Measurements from ENCODE around the gene POMGNT2.

Gene POMGNT2

DNA sequence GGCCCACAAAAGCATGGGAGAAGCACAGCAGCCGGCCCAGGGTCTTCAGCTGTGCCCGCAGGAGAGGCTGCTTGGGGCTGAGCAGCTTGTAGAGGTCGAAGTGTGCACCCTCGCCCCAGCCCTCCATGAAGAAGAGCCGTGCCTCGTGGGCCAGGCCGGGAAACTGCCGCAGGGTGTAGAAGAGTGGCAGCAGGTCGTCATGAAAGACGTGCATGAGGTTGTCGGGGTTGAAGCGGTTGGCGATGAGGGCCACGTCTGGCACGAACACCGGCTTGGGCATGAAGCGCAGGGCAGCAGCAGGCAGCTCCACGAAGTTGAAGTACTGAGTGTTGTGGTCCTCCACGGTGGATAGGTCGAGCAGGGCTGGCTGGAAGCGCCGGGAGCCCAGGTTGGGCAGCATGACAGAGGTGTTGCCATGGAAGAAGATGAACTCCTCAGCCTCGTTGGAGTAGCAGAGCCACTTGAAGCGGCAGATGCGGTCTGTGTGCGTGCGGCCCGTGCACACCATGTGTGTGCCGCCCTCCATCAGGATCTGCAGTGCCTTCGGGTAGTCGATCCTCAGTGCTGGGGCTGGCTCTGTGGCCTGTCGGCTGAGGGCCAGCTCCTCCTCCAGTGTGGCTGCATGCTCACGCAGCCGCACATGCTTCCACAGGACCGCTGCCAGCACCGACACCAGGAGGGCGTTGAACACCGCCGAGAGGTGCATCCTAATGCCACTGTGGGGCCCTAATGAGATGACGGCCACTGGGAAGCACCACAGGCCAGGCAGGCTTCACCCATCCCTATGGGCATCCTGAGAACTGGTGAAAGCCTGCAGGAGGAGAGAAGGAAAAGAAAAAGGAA, 24.9 kb downstream of the POMGNT2 start:
- Histone ChIP-seq H3K27ac (ENCODE audit: low read length, poor library complexity, severe bottlenecking) (no peak overlapping the region), H2BK15ac (ENCODE audit: low read depth, poor library complexity, severe bottlenecking) (no peak overlapping the region), H3K4ac (ENCODE audit: low read depth in 1 of 2, low read length in 2 of 2) (no peak overlapping the region), H2AK5ac (ENCODE audit: low read length, severe bottlenecking) (no peak overlapping the region), H3K4me1 (ENCODE audit: control insufficient read depth, insufficient read depth, low read depth, low read length) (peaks cover 4% of the 10 kb centered on the region), H3K4me3 (ENCODE audit: insufficient read depth in 1 of 2, low read depth in 1 of 2, low read length in 2 of 2) (no peak overlapping the region), H3K79me1 (replicated peaks; ENCODE audit: low read length, poor library complexity, severe bottlenecking) (no peaks in the 10 kb centered on the region), H3K14ac (ENCODE audit: low read length in 2 of 2) (no peak overlapping the region), H2BK12ac (ENCODE audit: low read length in 2 of 2) (no peak overlapping the region), H4K91ac (ENCODE audit: low read length) (no peak overlapping the region), H3K36me3 (ENCODE audit: control insufficient read depth in 1 of 2, insufficient read depth in 2 of 2, low read depth in 1 of 2, low read length in 2 of 2) (peaks cover 21 to 23% of the 10 kb centered on the region in 2 experiments), H2BK5ac (ENCODE audit: low read depth, low read length, poor library complexity, severe bottlenecking) (no peak overlapping the region), H2BK120ac (ENCODE audit: low read depth, low read length) (no peak overlapping the region), H3K9ac (ENCODE audit: low read length) (no peak overlapping the region), H3K4me2 (ENCODE audit: low read length, poor library complexity, severe bottlenecking) (no peak overlapping the region), H3K18ac (ENCODE audit: low read depth in 1 of 2, low read length in 2 of 2) (no peak overlapping the region), H3K27me3 (ENCODE audit: control insufficient read depth in 1 of 2, insufficient read depth in 1 of 2, low read length in 2 of 2) (no peaks in the 10 kb centered on the region), H2AFZ (ENCODE audit: low read depth, low read length) (no peak overlapping the region), H3K23ac (ENCODE audit: low read length in 2 of 2) (no peak overlapping the region), H3K9me3 (ENCODE audit: control insufficient read depth, low read length) (no peaks in the 10 kb centered on the region), H4K8ac (ENCODE audit: low read length) (no peak overlapping the region)
- DNase-seq = no peak
- 96% methylated on average over 40 of the region's 40 CpGs for WGBS

DNA sequence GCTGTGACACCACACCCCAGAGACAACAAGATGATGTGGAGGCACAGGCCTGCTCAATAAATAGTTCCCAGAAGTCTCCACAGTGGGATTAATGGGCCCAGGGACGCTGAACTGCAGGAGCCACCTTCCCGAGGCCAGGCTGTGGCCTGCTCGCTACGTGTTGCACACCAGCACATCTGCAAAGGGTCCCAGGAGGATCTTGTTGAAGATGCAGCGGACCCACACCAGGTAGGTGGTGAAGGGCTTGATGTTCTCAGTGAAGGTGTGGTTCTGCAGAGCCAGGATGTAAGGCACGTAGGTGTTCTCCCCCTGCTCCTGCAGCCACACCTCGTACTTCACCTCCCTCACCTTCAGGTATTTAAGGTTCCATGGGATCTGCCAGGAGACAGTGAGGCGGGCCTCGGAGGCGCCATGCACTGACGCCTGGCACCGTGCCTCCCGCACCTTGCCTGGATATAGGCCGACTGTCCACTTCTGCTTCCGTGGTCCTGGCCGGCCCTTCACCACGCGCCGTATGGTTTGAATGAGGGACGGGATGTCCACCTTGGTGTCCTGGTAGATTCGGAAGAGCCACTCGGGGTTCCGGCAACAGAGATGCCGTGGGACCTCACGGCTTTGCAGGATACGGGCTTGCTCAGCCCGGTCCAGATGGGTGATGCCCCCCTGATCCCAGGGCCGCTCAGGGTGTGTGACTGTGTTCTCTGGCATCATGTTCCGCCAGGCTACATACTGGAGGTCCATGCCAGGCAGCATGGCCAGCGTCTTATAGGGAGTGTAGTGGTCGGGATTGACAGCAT, 26.1 kb downstream of the POMGNT2 start:
- no peaks in the 10 kb centered on the region for H3K9me3 ChIP-seq (ENCODE audit: control insufficient read depth, low read length)
- H3K9ac ChIP-seq (ENCODE audit: low read length) = no peak overlapping the region
- H2AFZ ChIP-seq (ENCODE audit: low read depth, low read length) = no peak overlapping the region
- H3K23ac ChIP-seq (ENCODE audit: low read length in 2 of 2) = no peak overlapping the region
- no peak overlapping the region for H3K4ac ChIP-seq (ENCODE audit: low read depth in 1 of 2, low read length in 2 of 2)
- no peak overlapping the region for H3K4me2 ChIP-seq (ENCODE audit: low read length, poor library complexity, severe bottlenecking)
- H3K14ac ChIP-seq (ENCODE audit: low read length in 2 of 2) = peak overlapping the region in 1 of 2 experiments; percentile 19
- H3K4me1 ChIP-seq (ENCODE audit: control insufficient read depth, insufficient read depth, low read depth, low read length) = peaks cover 6% of the 10 kb centered on the region
- no peak overlapping the region for H4K91ac ChIP-seq (ENCODE audit: low read length)
- no peaks in the 10 kb centered on the region for H3K79me1 ChIP-seq (replicated peaks; ENCODE audit: low read length, poor library complexity, severe bottlenecking)
- H4K8ac ChIP-seq (ENCODE audit: low read length) = no peak overlapping the region
- WGBS = 96% methylated on average over 31 of the region's 31 CpGs
- H3K4me3 ChIP-seq (ENCODE audit: insufficient read depth in 1 of 2, low read depth in 1 of 2, low read length in 2 of 2) = no peak overlapping the region
- H2BK120ac ChIP-seq (ENCODE audit: low read depth, low read length) = no peak overlapping the region
- H3K27me3 ChIP-seq (ENCODE audit: control insufficient read depth in 1 of 2, insufficient read depth in 1 of 2, low read length in 2 of 2) = no peaks in the 10 kb centered on the region
- no peak overlapping the region for H2BK5ac ChIP-seq (ENCODE audit: low read depth, low read length, poor library complexity, severe bottlenecking)
- H2AK5ac ChIP-seq (ENCODE audit: low read length, severe bottlenecking) = no peak overlapping the region
- no peak overlapping the region for H2BK12ac ChIP-seq (ENCODE audit: low read length in 2 of 2)
- H2BK15ac ChIP-seq (ENCODE audit: low read depth, poor library complexity, severe bottlenecking) = no peak overlapping the region
- H3K27ac ChIP-seq (ENCODE audit: low read length, poor library complexity, severe bottlenecking) = no peak overlapping the region
- no peak for DNase-seq
- H3K36me3 ChIP-seq (ENCODE audit: control insufficient read depth in 1 of 2, insufficient read depth in 2 of 2, low read depth in 1 of 2, low read length in 2 of 2) = peaks cover 21 to 23% of the 10 kb centered on the region in 2 experiments
- no peak overlapping the region for H3K18ac ChIP-seq (ENCODE audit: low read depth in 1 of 2, low read length in 2 of 2)

DNA sequence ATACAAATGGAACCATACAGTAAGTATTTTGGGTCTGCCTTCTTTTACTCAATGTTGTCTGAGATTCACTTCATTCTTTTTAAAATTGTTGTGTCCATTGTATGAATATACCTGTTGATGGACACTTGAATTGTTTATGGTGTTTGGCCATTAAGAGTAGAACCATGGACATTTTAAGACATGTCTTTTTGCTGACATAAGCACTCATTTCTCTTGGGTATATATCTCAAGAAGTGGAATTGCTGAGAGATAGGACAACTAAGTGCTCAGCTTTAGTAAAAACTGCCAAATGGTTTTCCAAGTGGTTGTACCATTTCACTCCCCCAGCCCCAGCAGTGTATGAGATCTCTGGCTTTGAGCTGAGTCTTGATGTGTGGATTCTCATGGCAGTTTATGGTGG, 28.2 kb downstream of the POMGNT2 start:
- no peak overlapping the region for H3K4me2 ChIP-seq (ENCODE audit: low read length, poor library complexity, severe bottlenecking)
- no peak overlapping the region for H2BK12ac ChIP-seq (ENCODE audit: low read length in 2 of 2)
- H3K79me1 ChIP-seq (replicated peaks; ENCODE audit: low read length, poor library complexity, severe bottlenecking) = no peaks in the 10 kb centered on the region
- no peak overlapping the region for H2BK5ac ChIP-seq (ENCODE audit: low read depth, low read length, poor library complexity, severe bottlenecking)
- H3K14ac ChIP-seq (ENCODE audit: low read length in 2 of 2) = no peak overlapping the region
- H3K36me3 ChIP-seq (ENCODE audit: control insufficient read depth in 1 of 2, insufficient read depth in 2 of 2, low read depth in 1 of 2, low read length in 2 of 2) = peaks cover 21 to 23% of the 10 kb centered on the region in 2 experiments
- DNase-seq = no peak
- H2AK5ac ChIP-seq (ENCODE audit: low read length, severe bottlenecking) = no peak overlapping the region
- H4K91ac ChIP-seq (ENCODE audit: low read length) = no peak overlapping the region
- H3K9ac ChIP-seq (ENCODE audit: low read length) = no peak overlapping the region
- H4K8ac ChIP-seq (ENCODE audit: low read length) = no peak overlapping the region
- peaks cover 6% of the 10 kb centered on the region for H3K4me1 ChIP-seq (ENCODE audit: control insufficient read depth, insufficient read depth, low read depth, low read length)
- H2BK15ac ChIP-seq (ENCODE audit: low read depth, poor library complexity, severe bottlenecking) = no peak overlapping the region
- H3K27ac ChIP-seq (ENCODE audit: low read length, poor library complexity, severe bottlenecking) = no peak overlapping the region
- no peak overlapping the region for H3K23ac ChIP-seq (ENCODE audit: low read length in 2 of 2)
- H2BK120ac ChIP-seq (ENCODE audit: low read depth, low read length) = no peak overlapping the region
- peaks cover 8 to 9% of the 10 kb centered on the region in 2 experiments for H3K27me3 ChIP-seq (ENCODE audit: control insufficient read depth in 1 of 2, insufficient read depth in 1 of 2, low read length in 2 of 2)
- H2AFZ ChIP-seq (ENCODE audit: low read depth, low read length) = no peak overlapping the region
- no peak overlapping the region for H3K4ac ChIP-seq (ENCODE audit: low read depth in 1 of 2, low read length in 2 of 2)
- no peak overlapping the region for H3K4me3 ChIP-seq (ENCODE audit: insufficient read depth in 1 of 2, low read depth in 1 of 2, low read length in 2 of 2)
- no peak overlapping the region for H3K18ac ChIP-seq (ENCODE audit: low read depth in 1 of 2, low read length in 2 of 2)
- no peaks in the 10 kb centered on the region for H3K9me3 ChIP-seq (ENCODE audit: control insufficient read depth, low read length)

DNA sequence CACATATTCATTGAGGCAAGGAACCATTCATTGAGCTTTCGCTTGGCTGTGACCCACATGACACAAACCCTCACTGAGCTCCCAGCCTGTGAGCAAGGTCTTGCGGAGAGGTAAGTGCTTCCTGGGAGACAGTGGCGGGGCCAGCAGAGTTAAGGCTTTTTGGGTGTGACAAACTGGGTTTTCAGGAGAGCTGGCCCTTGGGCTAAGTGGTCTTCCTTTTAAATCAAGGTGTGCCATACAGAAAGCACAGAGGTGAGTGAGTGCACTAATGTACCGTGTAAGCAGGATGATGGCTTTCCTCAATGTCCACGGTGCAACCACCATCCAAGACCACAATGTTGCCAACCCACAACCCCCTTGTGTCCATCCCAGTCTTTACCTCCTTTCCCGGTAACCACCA, 28.6 kb downstream of the POMGNT2 start:
- Histone ChIP-seq H3K18ac (ENCODE audit: low read depth in 1 of 2, low read length in 2 of 2) (no peak overlapping the region), H4K8ac (ENCODE audit: low read length) (no peak overlapping the region), H3K14ac (ENCODE audit: low read length in 2 of 2) (no peak overlapping the region), H3K4ac (ENCODE audit: low read depth in 1 of 2, low read length in 2 of 2) (no peak overlapping the region), H3K27me3 (ENCODE audit: control insufficient read depth in 1 of 2, insufficient read depth in 1 of 2, low read length in 2 of 2) (peaks cover 10 to 14% of the 10 kb centered on the region in 2 experiments), H3K4me2 (ENCODE audit: low read length, poor library complexity, severe bottlenecking) (no peak overlapping the region), H2BK12ac (ENCODE audit: low read length in 2 of 2) (no peak overlapping the region), H3K9me3 (ENCODE audit: control insufficient read depth, low read length) (no peaks in the 10 kb centered on the region), H2BK15ac (ENCODE audit: low read depth, poor library complexity, severe bottlenecking) (no peak overlapping the region), H3K27ac (ENCODE audit: low read length, poor library complexity, severe bottlenecking) (no peak overlapping the region), H2BK5ac (ENCODE audit: low read depth, low read length, poor library complexity, severe bottlenecking) (no peak overlapping the region), H3K4me1 (ENCODE audit: control insufficient read depth, insufficient read depth, low read depth, low read length) (peaks cover 6% of the 10 kb centered on the region), H2AFZ (ENCODE audit: low read depth, low read length) (no peak overlapping the region), H3K36me3 (ENCODE audit: control insufficient read depth in 1 of 2, insufficient read depth in 2 of 2, low read depth in 1 of 2, low read length in 2 of 2) (peaks cover 21 to 23% of the 10 kb centered on the region in 2 experiments), H4K91ac (ENCODE audit: low read length) (no peak overlapping the region), H3K23ac (ENCODE audit: low read length in 2 of 2) (no peak overlapping the region), H3K79me1 (replicated peaks; ENCODE audit: low read length, poor library complexity, severe bottlenecking) (no peaks in the 10 kb centered on the region), H2BK120ac (ENCODE audit: low read depth, low read length) (no peak overlapping the region), H3K9ac (ENCODE audit: low read length) (no peak overlapping the region), H2AK5ac (ENCODE audit: low read length, severe bottlenecking) (no peak overlapping the region), H3K4me3 (ENCODE audit: insufficient read depth in 1 of 2, low read depth in 1 of 2, low read length in 2 of 2) (no peak overlapping the region)
- no peak for DNase-seq
- WGBS = 97% methylated on average over 6 of the region's 6 CpGs
